Gastroesophageal sphincter (tissue), 3 donors: ENCODE data around the gene ADAMTS9.

Source experiments
- EP300 ChIP-seq: sonication (generic); formaldehyde crosslinking; IDR thresholded peaks from one replicate; pipeline ENCODE4 v1.6.1; 2017; ENCODE audit warnings: antibody characterized with exemption, mild to moderate bottlenecking
- TF ChIP-seq, protein P1 (sequence below), 4 experiments: fragments of 200-600 bp in 2 of 4; fragments of 450-650 bp in 2 of 4; sonication (generic) in 1 of 4; IDR thresholded peaks; one replicate each; pipeline ENCODE4 v1.5.1; 2017 to 2019; ENCODE audit warnings: antibody characterized with exemption in 4 of 4, mild to moderate bottlenecking in 2 of 4, moderate library complexity in 2 of 4

DNA sequence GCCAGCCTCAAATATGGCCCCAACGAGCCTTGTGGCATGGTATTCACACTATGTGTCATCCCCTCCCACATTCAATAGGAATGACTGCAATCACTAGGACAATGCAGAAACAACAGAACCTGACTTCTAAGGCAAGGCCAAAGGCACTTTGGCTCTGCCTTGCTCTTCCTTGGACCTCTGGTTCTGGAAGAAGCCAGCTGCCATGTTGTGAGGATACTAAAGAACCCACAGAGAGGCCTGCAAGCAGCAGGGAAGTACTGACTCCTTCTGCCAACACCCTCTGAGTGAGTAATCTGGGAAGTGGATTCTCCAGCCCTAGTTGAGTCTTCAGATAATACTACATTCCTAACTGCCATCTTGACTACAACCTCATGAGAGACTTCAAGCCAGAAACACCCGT is 64.7 kb downstream of the ADAMTS9 start:
- TF ChIP-seq, protein P1, sequence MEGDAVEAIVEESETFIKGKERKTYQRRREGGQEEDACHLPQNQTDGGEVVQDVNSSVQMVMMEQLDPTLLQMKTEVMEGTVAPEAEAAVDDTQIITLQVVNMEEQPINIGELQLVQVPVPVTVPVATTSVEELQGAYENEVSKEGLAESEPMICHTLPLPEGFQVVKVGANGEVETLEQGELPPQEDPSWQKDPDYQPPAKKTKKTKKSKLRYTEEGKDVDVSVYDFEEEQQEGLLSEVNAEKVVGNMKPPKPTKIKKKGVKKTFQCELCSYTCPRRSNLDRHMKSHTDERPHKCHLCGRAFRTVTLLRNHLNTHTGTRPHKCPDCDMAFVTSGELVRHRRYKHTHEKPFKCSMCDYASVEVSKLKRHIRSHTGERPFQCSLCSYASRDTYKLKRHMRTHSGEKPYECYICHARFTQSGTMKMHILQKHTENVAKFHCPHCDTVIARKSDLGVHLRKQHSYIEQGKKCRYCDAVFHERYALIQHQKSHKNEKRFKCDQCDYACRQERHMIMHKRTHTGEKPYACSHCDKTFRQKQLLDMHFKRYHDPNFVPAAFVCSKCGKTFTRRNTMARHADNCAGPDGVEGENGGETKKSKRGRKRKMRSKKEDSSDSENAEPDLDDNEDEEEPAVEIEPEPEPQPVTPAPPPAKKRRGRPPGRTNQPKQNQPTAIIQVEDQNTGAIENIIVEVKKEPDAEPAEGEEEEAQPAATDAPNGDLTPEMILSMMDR (IDR thresholded peaks at IDR 0.05), result no peak
- no peak for TF ChIP-seq EP300
